BJ (cell line): ENCODE data around the gene TARS3. TPM values are rescaled to one million over a fixed set of nuclear protein-coding genes. Genes with fewer than 3 reads are reported as not detected.

ENCODE experiments used
- CTCF ChIA-PET: fragments of 350-600 bp; formaldehyde crosslinking; extraction: SDS; loops from one replicate; lab custom pipeline; 2021; ENCODE audit warnings: antibody characterized with exemption, inconsistent platforms; lab: Yijun Ruan, JAX
- POLR2A ChIA-PET: fragments of 300-600 bp; sonication (Branson Sonifier 250); formaldehyde crosslinking; extraction: SDS; loops from one replicate; lab custom pipeline; 2021; ENCODE audit warnings: antibody characterized with exemption; lab: Charles Lee
- DNase-seq: peaks from one replicate; pipeline ENCODE4 v3.0.0-alpha.2; 2011; ENCODE audit warnings: low read depth
- H3K27me3 ChIP-seq: 2 replicates; pipeline ENCODE4 v1.6.0; 2011; ENCODE audit warnings: low read length; ENCODE audit not compliant: control insufficient read depth, insufficient read depth
- H3K36me3 ChIP-seq: 2 replicates; pipeline ENCODE4 v1.5.1; 2011; ENCODE audit warnings: low read length; ENCODE audit not compliant: control insufficient read depth, insufficient read depth
- H3K4me3 ChIP-seq: 2 replicates; pipeline ENCODE4 v1.5.1; 2011; ENCODE audit warnings: low read depth, mild to moderate bottlenecking, control low read depth, low read length
- polyA plus RNA-seq: library from polyadenylated mRNA; depleted of rRNA; stranded (reverse); fragments of >200 nt; gene quantifications from 2 replicates; pipeline ENCODE4 v1.2.3, GENCODE V29; 2011
- TF ChIP-seq, protein P1 (sequence below): IDR thresholded peaks from 2 replicates; pipeline ENCODE4 v1.5.1; 2011; ENCODE audit warnings: low read depth, mild to moderate bottlenecking, control low read depth, inconsistent platforms, low read length, moderate library complexity; ENCODE audit not compliant: insufficient read depth

Gene TARS3
- polyA plus RNA-seq, 1 experiment = 3.1 TPM

DNA sequence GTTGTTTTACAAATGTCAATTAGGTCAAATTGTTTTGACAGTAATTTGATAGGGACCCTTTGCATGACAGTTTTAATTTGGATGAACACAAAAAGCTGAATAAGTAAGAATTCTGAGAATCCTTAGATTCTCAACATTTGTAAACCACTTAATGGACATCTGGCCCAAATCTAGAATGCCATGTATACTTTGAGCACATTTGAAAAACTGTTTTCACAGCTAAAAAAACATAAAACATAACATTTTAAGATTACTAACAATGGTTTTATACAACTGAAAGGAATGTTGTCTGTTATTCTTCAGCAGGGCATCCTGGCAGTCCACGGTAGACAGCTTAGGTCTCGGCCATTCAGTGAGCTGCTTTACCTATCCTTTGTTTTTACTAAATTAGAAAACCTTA, 37.6 kb downstream of the TARS3 start:
- ChIA-PET POLR2A (no interaction called here), CTCF (interaction anchor here (0.7 to 1.0 kb wide), 2 partner anchors 13 to 21 kb away, joined by 3 read pairs; no protein-coding TSS in a partner anchor)

GRCh38 chr15:101684877-101685276, 39.4 kb downstream of the TARS3 start:
- TF ChIP-seq, protein P1, sequence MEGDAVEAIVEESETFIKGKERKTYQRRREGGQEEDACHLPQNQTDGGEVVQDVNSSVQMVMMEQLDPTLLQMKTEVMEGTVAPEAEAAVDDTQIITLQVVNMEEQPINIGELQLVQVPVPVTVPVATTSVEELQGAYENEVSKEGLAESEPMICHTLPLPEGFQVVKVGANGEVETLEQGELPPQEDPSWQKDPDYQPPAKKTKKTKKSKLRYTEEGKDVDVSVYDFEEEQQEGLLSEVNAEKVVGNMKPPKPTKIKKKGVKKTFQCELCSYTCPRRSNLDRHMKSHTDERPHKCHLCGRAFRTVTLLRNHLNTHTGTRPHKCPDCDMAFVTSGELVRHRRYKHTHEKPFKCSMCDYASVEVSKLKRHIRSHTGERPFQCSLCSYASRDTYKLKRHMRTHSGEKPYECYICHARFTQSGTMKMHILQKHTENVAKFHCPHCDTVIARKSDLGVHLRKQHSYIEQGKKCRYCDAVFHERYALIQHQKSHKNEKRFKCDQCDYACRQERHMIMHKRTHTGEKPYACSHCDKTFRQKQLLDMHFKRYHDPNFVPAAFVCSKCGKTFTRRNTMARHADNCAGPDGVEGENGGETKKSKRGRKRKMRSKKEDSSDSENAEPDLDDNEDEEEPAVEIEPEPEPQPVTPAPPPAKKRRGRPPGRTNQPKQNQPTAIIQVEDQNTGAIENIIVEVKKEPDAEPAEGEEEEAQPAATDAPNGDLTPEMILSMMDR = no peak
- Histone ChIP-seq H3K4me3 (no peak overlapping the region), H3K36me3 (peaks cover 1% of the 10 kb centered on the region; the same call in 1 of the 2 replicates), H3K27me3 (no peaks in the 10 kb centered on the region)
- ChIA-PET CTCF (interaction anchor here (1.6 kb wide), 1 partner anchor 19 kb away, joined by 5 read pairs; no protein-coding TSS in a partner anchor), POLR2A (no interaction called here)
- DNase-seq = no peak

More for the DNA sequence above, 37.6 kb downstream of the TARS3 start:
- Histone ChIP-seq H3K4me3 (no peak overlapping the region), H3K27me3 (no peaks in the 10 kb centered on the region), H3K36me3 (no peaks in the 10 kb centered on the region; the same call in 1 of the 2 replicates)
- DNase-seq = no peak
- TF ChIP-seq, protein P1 = no peak

GRCh38 chr15:101684384-101684783, 39.9 kb downstream of the TARS3 start:
- POLR2A ChIA-PET = no interaction called here
- peak; percentile 85 for DNase-seq
- Histone ChIP-seq H3K27me3 (no peaks in the 10 kb centered on the region), H3K36me3 (peaks cover 2% of the 10 kb centered on the region), H3K4me3 (no peak overlapping the region)
- TF ChIP-seq, protein P1 = no peak
- CTCF ChIA-PET = interaction anchor here (0.5 to 1.6 kb wide), 2 partner anchors 19 to 152 kb away, joined by 3 to 5 read pairs; no protein-coding TSS in a partner anchor

DNA sequence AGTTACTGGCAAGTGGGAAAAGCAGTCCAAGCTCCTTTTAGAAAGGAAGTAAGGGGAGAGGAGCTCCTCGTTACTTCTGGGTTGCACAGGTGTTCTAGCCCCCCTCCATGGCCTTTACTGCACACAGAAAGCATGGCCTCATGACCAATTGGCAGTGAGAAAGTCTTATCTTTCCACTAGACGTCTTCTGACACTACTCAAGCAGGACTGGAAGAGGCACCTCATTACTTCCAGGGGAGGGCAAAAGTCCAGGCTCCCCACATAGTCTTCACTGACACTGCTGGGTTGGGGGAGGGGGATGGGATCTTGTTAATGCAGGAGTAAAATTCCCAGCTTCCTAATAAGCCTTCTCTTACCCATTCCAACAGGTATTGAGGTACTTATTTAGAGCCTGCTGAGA, 44.5 kb downstream of the TARS3 start:
- TF ChIP-seq, protein P1 = no peak
- Histone ChIP-seq H3K4me3 (no peak overlapping the region), H3K27me3 (no peaks in the 10 kb centered on the region), H3K36me3 (peaks cover 2% of the 10 kb centered on the region)
- POLR2A ChIA-PET = no interaction called here
- DNase-seq = no peak
- CTCF ChIA-PET = no interaction called here

DNA sequence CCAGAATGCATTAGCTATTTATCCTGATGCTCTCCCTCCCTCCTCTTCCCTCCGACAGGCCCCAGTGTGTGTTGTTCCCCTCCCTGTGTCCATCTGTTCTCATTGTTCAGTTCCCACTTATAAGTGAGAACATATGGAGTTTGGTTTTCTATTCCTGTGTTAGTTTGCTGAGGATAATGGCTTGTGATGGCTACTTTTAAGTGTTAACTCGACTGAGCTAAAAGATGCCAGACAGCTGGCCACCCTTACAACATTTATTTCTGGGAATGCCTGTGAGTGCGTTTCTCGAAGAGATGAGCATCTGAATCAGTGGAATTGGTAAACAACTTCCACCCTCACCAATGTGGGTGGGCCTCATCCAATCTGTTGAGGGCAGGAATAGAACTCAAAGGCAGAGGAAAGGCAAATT, 47.3 kb downstream of the TARS3 start:
- TF ChIP-seq, protein P1 = no peak
- H3K36me3 ChIP-seq = peaks cover 9% of the 10 kb centered on the region
- ChIA-PET POLR2A (interaction anchor here (0.6 to 0.7 kb wide), 2 partner anchors 25 to 28 kb away, joined by 3 to 4 read pairs; no protein-coding TSS in a partner anchor), CTCF (interaction anchor here (0.7 to 2.1 kb wide), 2 partner anchors 35 to 677 kb away, joined by 3 to 4 read pairs; no protein-coding TSS in a partner anchor)
- no peak overlapping the region for H3K4me3 ChIP-seq
- H3K27me3 ChIP-seq = no peaks in the 10 kb centered on the region
- DNase-seq = peak; percentile 81
